ENCODE results near the gene TBC1D14. TPM values are rescaled to one million over a fixed set of nuclear protein-coding genes. Genes with fewer than 3 reads are reported as not detected.

Gene TBC1D14
- total and polyA plus RNA-seq, 4 donors, result 15.1 to 60.1 (median 46.4) TPM

- H3K27me3 ChIP-seq (ENCODE audit: control insufficient read depth in 3 of 3, insufficient read depth in 3 of 3, low read length in 2 of 3), result no peaks in the 10 kb centered on the region
- H3K36me3 ChIP-seq (ENCODE audit: control insufficient read depth in 4 of 4, insufficient read depth in 4 of 4, low read length in 4 of 4), result no peaks in the 10 kb centered on the region
- H3K9ac ChIP-seq (ENCODE audit: insufficient read depth in 1 of 2, low read length in 2 of 2), result no peak overlapping the region
- no peak overlapping the region for H3K4me3 ChIP-seq
- ATAC-seq (ENCODE audit: insufficient read depth, low FRiP score) (no peak), DNase-seq (no peak)
- 96 to 98% methylated on average over 20 of the region's 20 CpGs for WGBS, 2 donors
- peaks cover 0 to 8% (median 0%) of the 10 kb centered on the region in 5 donors for H3K4me1 ChIP-seq (ENCODE audit: control insufficient read depth in 5 of 5, insufficient read depth in 5 of 5, low read length in 5 of 5)
- no peak overlapping the region for H3K27ac ChIP-seq (ENCODE audit: low read depth in 1 of 2, low read length in 1 of 2)
- no peak for TF ChIP-seq CTCF (IDR thresholded peaks at IDR 0.05; ENCODE audit: control extremely low read depth, extremely low read depth)
- H3K9me3 ChIP-seq (ENCODE audit: control insufficient read depth in 4 of 4, insufficient read depth in 3 of 4, low read length in 3 of 4), result no peaks in the 10 kb centered on the region
These were observed 52.0 kb downstream of the TBC1D14 start for GRCh38 chr4:6961496-6962210.

- Histone ChIP-seq H3K27ac (ENCODE audit: low read depth in 1 of 2, low read length in 1 of 2) (no peak overlapping the region), H3K27me3 (ENCODE audit: control insufficient read depth in 3 of 3, insufficient read depth in 3 of 3, low read length in 2 of 3) (no peaks in the 10 kb centered on the region), H3K9me3 (ENCODE audit: control insufficient read depth in 4 of 4, insufficient read depth in 3 of 4, low read length in 3 of 4) (no peaks in the 10 kb centered on the region), H3K9ac (ENCODE audit: insufficient read depth in 1 of 2, low read length in 2 of 2) (no peak overlapping the region), H3K36me3 (ENCODE audit: control insufficient read depth in 4 of 4, insufficient read depth in 4 of 4, low read length in 4 of 4) (no peaks in the 10 kb centered on the region), H3K4me1 (ENCODE audit: control insufficient read depth in 5 of 5, insufficient read depth in 5 of 5, low read length in 5 of 5) (peaks cover 0 to 5% (median 0%) of the 10 kb centered on the region in 5 donors), H3K4me3 (no peak overlapping the region)
- DNase-seq (no peak), ATAC-seq (ENCODE audit: insufficient read depth, low FRiP score) (no peak)
- TF ChIP-seq CTCF (IDR thresholded peaks at IDR 0.05; ENCODE audit: control extremely low read depth, extremely low read depth), result no peak
- 88 to 91% methylated on average over 17 of the region's 17 CpGs for WGBS, 2 donors
These were observed 52.8 kb downstream of the TBC1D14 start for GRCh38 chr4:6962211-6963041.

DNA sequence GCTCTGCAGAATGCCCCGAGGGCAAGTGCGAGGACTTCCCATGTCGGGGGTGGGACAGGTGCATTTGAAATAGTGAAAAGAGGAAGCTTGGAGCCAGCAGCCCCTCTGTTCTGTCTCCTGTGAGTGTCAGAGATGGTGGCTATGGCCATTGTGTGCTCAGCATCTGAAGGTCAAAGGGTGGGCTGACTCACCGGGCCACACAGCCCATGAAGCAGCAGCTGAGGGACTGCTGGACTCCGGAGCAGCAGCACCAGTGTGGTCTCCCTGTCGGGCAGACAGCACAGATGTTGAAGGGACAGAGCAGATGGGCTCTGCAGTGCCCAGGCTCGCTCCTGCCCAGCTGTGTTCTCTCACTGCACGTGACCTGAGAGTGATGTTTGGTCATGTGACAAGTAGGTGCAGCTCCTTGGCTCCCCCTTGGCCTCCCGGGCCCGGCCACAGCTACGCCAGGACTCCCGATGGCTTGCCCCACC, 53.5 kb downstream of the TBC1D14 start:
- Histone ChIP-seq H3K27me3 (ENCODE audit: control insufficient read depth in 3 of 3, insufficient read depth in 3 of 3, low read length in 2 of 3) (no peaks in the 10 kb centered on the region), H3K36me3 (ENCODE audit: control insufficient read depth in 4 of 4, insufficient read depth in 4 of 4, low read length in 4 of 4) (peaks cover 0 to 6% (median 0%) of the 10 kb centered on the region in 4 donors), H3K9me3 (ENCODE audit: control insufficient read depth in 4 of 4, insufficient read depth in 3 of 4, low read length in 3 of 4) (no peaks in the 10 kb centered on the region), H3K27ac (ENCODE audit: low read depth in 1 of 2, low read length in 1 of 2) (no peak overlapping the region), H3K4me3 (no peak overlapping the region), H3K9ac (ENCODE audit: insufficient read depth in 1 of 2, low read length in 2 of 2) (no peak overlapping the region), H3K4me1 (ENCODE audit: control insufficient read depth in 5 of 5, insufficient read depth in 5 of 5, low read length in 5 of 5) (peaks cover 0 to 5% (median 0%) of the 10 kb centered on the region in 5 donors)
- DNase-seq, result no peak
- ATAC-seq (ENCODE audit: insufficient read depth, low FRiP score), result no peak
- WGBS, 2 donors, result 80 to 86% methylated on average over 12 of the region's 12 CpGs
- TF ChIP-seq CTCF (IDR thresholded peaks at IDR 0.05; ENCODE audit: control extremely low read depth, extremely low read depth), result no peak

All from lung (tissue), 12 donors.